Inferior parietal cortex (tissue), 1 donor: ENCODE measurements around the gene HSPB8.

Source experiments
- DNase-seq: peaks from one replicate; pipeline ENCODE4 v3.0.0-alpha.2; 2016; ENCODE audit errors: extremely low spot score

The HSPB8 gene

GRCh38 chr12:119171291-119171690, 7.4 kb upstream of the HSPB8 start:
- DNase-seq: no peak

DNA sequence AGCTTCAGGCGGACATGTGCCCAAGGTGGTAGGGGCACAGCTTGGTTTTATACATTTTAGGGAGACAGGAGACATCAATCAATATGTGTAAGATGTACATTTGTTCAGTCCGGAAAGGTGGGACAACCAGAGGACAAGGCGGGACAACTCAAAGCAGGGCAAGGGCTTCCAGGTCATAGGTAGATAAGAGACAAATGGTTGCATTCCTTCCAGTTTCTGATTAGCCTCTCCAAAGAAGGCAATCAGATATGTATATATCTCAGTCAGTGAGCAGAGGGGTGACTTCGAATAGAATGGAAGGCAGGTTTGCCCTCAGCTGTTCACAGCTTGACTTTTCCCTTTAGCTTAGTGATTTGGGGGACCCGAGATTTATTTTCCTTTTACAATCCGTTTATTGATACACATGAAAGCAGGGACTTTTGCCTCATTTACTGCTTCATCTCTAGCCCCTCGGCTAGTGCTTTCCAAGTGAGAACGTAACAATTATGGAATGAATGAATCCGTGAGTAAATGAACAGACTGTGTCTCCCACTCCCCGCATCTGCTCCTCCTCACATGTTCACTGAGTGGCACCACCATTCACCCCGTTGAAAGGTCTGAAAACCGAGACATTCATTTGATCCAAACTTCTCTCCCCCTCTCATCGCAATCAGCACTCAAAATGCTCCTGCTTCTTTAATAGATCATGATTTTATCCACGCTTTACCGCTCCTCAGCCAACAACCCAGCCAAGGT, 6.9 kb upstream of the HSPB8 start:
- no peak for DNase-seq

DNA sequence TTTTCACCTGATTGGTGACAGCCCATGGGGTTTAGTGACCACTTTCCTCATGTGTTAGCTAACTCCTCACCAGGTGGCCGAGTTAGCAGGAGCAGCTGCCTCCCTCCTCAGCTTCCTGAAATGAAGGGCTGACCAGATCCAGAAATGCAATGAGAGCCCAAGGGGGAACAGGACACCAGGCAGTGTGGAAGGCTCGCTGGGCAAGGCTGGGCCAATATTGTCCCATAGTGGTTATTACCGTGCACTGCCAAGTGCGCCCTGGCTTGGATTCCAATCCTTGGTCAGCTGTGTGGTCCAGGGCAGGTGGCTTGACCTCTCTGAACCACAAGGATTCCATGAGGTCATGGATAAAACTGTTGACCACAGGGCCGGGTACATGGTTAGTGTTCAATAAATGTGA, 3.6 kb upstream of the HSPB8 start:
- DNase-seq: no peak

DNA sequence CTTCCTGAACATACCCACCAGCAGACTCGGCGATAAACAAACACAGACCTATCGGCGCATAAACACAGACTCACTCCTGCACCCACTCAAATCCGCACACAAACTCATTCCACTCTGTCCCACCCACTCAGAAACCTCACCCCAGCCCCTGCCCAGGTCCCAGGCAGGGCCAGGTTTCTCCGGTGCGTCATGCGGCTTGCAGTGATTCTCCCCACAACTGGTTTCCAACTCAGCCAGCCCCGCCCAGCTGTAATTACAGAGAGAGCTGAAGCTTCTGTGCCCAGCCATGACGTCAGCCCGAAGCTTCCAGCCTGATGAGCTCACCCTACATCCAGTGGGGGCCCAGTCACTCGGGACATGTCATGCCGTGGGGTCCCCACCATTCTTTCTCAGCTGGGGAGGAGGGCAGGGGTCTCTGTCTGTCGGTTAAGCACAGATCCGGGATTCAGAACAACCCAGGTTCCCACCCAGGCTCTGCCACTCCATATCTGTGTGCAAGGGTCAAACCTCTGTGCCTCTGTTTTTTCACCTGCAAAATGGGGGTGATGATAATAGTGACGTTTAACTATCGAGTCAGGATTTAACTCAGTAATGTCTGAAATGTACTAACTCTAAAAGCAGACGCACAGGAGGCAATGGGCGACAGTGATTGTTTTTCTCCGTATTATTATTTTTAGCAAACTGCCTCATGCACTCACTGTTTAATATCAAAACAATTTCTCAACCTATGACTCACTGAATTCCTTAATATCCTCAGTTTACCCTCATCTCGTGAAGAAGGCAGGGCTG, 2.3 kb upstream of the HSPB8 start:
- no peak for DNase-seq

GRCh38 chr12:119177056-119177325, 1.7 kb upstream of the HSPB8 start:
- no peak for DNase-seq

DNA sequence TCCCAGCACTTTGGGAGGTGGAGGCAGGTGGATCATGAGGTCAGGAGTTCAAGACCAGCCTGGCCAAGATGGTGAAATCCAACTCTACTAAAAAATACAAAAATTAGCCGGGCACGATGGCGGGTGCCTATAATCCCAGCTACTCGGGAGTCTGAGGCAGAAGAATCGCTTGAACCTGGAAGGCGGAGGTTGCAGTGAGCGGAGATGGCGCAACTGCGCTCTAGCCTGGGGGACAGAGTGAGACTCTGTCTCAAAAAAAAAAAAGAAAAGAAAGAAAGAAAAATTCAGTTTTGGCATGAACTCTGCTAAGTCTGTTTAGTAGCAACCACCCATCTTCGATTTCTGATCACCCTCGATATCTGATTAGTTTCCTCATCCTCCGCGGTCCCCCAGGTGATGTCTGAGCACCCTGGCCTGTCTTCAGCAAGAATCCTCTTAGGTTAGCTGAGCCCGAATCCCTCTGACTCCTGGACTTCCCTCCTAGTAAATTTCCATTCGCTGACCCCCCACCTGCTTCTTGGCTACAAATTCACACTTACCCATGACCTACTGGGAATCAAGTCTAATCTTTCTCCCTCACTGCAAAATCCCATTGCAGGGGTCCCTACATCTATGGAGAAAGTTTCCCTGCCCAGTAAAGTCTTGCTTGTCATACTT, 879 bp upstream of the HSPB8 start:
- no peak for DNase-seq

DNA sequence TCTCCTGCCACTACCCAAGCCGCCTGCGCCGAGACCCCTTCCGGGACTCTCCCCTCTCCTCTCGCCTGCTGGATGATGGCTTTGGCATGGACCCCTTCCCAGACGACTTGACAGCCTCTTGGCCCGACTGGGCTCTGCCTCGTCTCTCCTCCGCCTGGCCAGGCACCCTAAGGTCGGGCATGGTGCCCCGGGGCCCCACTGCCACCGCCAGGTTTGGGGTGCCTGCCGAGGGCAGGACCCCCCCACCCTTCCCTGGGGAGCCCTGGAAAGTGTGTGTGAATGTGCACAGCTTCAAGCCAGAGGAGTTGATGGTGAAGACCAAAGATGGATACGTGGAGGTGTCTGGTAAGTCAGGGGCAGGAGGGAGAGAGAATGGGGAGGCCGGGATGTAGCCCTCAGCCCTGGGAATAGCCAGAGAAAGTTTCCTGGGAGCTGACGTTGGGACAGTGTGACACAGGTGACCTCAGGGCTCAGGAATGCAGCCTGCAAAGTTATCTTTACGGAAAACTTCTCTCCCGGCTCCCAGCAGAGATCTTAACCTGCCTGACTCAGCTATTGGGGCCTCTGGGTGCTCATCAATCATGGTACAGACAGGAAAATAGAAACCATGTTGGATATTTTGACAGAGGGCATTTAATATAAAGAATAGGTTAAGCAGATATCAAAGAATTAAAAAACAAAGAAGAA, 747 bp downstream of the HSPB8 start:
- DNase-seq: no peak

GRCh38 chr12:119180380-119181040, 1.8 kb downstream of the HSPB8 start:
- DNase-seq: no peak

DNA sequence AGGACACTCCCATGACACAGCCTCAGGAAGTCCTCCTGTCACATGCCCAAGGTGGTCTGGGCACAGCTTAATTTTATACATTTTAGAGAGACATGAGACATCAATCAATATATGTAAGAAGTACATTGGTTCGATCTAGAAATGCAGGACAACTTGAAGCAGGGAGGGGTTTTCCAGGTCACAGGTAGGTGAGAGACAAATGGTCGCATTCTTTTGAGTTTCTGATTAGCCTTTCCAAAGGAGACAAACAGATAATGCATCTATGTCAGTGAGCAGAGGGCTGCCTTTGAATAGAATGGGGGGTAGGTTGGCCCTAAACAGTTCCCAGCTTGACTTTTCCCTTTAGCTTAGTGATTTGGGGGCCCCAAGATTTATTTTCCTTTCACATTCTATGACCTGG, 2.5 kb downstream of the HSPB8 start:
- DNase-seq: no peak

DNA sequence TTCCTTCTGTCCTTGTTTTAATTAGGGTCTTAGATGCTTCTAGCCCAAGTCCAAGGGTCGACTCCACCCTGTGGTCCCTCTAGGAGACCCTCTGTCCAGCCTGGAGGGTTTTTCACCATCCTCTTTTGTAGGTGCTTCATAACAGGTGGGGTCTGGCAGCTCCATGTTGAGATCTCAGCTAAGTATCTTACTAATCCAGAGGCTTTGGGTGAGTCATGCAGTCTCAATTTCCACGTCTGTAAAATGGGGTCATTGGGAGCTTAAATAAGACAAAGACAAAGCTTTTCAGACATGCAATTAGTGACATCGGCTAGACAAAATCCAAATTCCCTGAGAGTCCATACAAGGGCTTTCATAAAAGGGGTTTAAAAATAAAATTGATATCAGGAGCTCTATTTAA, 3.2 kb downstream of the HSPB8 start:
- DNase-seq: no peak

GRCh38 chr12:119182701-119183493, 4.2 kb downstream of the HSPB8 start:
- no peak for DNase-seq

GRCh38 chr12:119183942-119184695, 5.4 kb downstream of the HSPB8 start:
- no peak for DNase-seq

DNA sequence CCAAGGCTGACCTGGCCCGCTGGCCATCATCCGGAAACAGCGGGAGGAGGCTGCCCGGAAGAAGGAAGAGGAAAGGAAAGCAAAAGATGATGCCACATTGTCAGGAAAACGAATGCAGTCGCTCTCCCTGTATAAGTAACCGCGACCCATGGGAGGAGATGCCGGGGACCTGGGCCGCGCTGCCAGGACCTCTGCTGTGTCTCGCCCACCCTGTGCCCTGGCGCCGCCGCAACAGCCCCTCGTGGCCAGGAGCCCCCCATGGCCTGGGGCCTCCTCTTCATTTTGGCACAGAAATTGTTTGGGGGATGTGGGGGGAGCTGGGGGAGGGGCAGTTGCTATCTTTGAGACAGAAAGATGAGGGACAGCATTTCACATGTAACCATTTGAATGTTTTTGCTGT, 16.5 kb downstream of the HSPB8 start:
- DNase-seq: no peak

DNA sequence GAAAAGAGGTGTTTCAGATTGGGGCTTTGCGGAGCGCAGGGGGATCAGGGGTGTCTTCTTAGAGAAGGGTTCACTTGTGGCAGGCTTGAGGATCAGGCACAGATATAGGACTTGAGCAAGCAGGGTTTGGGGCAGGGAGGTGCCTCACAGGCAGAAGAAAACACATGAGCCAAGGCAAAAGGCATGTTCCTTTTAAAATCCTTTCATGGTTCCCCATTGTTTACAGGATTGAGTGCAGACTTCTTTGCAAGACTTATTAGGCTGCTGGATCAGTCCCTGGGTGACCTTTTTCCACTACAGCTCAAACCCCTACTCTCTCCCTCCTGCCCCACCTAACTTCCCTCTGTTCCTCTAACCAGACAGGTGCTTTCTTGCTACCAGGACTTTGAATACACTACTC, 19.7 kb downstream of the HSPB8 start:
- no peak for DNase-seq

- no peak for DNase-seq
These were observed 21.9 kb downstream of the HSPB8 start for GRCh38 chr12:119200601-119201000.

DNA sequence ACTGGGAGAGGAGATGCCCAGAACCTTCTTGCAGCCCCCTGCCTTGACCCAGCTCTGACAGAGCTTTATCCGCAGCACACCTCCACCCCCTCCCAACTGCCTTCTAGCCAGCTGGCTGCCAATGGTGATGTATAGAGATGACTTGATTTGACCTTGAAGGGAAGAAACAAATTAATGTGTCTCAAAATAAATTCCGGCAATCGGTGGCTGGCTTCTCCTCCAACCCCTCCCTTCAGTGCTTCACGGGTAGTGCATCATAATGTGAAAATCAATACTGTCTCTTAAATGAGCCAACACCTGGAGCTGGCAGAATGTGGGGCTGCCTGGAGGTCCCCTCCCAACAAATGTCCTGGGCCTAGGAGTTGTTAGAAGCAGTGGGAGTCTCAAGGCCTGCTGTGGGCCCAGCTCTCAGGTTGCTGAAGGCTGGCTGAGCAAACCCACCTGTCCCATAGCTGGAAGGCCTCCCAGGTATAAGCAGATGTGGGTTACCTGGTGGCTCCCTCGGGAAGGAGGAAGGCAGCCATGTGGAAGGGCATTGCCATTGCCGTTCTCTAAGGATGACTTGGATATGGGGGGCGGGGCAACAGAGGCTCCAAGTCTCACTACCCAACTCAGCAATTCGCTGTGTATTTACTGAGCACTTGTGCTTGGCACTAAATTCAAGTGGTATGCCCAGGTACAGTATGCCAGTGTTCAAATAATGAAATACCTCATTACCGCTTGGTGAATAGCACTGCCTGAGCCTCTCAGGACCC, 23.2 kb downstream of the HSPB8 start:
- DNase-seq: no peak

DNA sequence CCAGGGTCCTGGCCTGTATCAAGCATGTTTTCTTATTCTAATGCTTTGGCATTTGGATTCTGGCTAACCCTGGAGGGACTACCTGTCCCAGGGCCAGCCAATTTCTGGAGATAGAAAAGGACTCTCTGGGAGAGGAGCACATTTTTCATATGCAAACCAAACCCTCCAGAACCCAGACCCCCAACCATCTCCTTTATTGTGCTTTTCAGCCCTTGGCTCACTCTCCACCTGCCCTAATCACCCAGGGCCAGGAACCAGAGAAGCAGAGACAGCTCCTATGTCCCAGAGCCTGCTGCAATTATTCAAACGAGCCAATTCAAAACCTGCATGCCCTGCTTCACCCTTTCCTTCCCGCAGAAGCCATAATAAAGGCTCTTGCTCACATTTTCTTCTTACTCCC, 23.8 kb downstream of the HSPB8 start:
- no peak for DNase-seq

DNA sequence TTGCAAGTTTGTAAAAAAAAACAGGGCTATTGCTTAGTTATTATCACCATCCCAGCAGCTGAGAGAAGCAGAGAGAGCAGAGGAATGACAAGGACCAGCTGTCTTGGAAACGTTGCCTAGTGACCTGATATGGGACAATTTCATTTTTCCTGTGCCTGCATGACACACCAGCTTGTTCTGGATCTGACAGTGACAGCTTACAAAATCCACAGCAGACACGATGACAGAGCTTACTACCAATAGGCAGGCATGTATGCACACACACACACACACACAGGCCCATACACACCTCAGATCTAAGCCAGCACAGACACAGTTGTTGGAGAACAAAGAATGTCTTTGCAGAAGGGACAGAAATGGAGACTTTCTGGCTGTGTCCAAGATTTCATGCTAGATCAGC, 25.4 kb downstream of the HSPB8 start:
- no peak for DNase-seq

GRCh38 chr12:119204671-119205285, 26.0 kb downstream of the HSPB8 start:
- no peak for DNase-seq
